GM12878 (cell line): ENCODE measurements around the gene MYADM.

Experiments
- CHD2 ChIP-seq: IDR thresholded peaks from 2 replicates; pipeline ENCODE4 v1.6.1; 2011; ENCODE audit warnings: low read depth, low read length, improper control_type of control experiment, borderline replicate concordance
- EP300 ChIP-seq, 2 experiments: fragments of 150-350 bp in 1 of 2; IDR thresholded peaks; 2 replicates each; pipeline ENCODE4 v1.6.1; 2011 to 2012; ENCODE audit warnings: low read depth in 2 of 2, low read length in 2 of 2, borderline replicate concordance in 1 of 2, improper control_type of control experiment in 1 of 2, inconsistent platforms in 1 of 2; ENCODE audit not compliant: control insufficient read depth in 1 of 2
- FOS ChIP-seq: IDR thresholded peaks from 3 replicates; pipeline ENCODE4 v1.6.1; 2011; ENCODE audit warnings: borderline replicate concordance; ENCODE audit not compliant: insufficient read length; ENCODE audit errors: extremely low read depth
- POLR2A ChIP-seq: IDR thresholded peaks from 2 replicates; pipeline ENCODE4 v1.6.1; 2011; ENCODE audit warnings: low read depth, mild to moderate bottlenecking, low read length
- POLR2AphosphoS5 ChIP-seq: IDR thresholded peaks from 2 replicates; pipeline ENCODE4 v1.6.1; 2011; ENCODE audit warnings: mild to moderate bottlenecking, low read length, inconsistent platforms
- TBL1XR1 ChIP-seq: IDR thresholded peaks from 2 replicates; pipeline ENCODE4 v1.6.1; 2012; ENCODE audit warnings: low read depth, low read length, improper control_type of control experiment
- ZZZ3 ChIP-seq: IDR thresholded peaks from 2 replicates; pipeline ENCODE4 v1.6.1; 2011; ENCODE audit warnings: low read depth; ENCODE audit not compliant: control insufficient read depth, insufficient read length
- TF ChIP-seq, protein P1 (sequence below), 3 experiments: IDR thresholded peaks in 2 of 3; conservative IDR thresholded peaks in 1 of 3; 2 replicates each; pipeline ENCODE4 v1.5.1; 2011; ENCODE audit warnings: low read depth in 3 of 3, low read length in 3 of 3, mild to moderate bottlenecking in 3 of 3, control low read depth in 2 of 3, moderate library complexity in 2 of 3, inconsistent platforms in 1 of 3, mixed read lengths in 1 of 3; ENCODE audit not compliant: control insufficient read depth in 2 of 3, insufficient read depth in 1 of 3; ENCODE audit errors: extremely low read depth in 1 of 3
- TF ChIP-seq, protein P2 (sequence below): fragments of 450-650 bp; IDR thresholded peaks from 2 replicates; pipeline ENCODE4 v1.6.1; 2016; ENCODE audit warnings: mild to moderate bottlenecking
- TF ChIP-seq, protein P3 (sequence below): IDR thresholded peaks from 2 replicates; pipeline ENCODE4 v1.6.1; 2012; ENCODE audit warnings: mild to moderate bottlenecking, low read depth, low read length

DNA sequence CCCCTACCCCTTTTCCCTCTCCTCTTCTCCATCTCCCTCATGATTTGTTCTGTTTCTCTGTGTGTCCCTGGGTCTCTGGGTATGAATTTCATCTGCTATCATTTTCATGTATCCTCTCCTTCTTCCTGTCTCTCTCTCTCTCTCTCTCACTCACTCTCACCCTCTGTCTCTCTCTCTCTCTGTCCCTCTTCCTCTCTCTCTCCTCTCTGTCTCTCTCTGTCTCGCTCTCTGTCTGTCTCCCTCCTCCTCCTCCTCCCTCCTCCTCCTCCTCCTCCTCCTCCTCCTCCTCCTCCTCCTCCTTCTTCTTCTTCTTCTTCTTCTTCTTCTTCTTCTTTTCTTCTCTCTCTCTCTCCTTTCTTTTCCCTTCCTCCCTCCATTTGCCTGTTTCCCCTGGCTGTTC is 38.1 kb downstream of the MYADM start:
- TF ChIP-seq EP300 (IDR thresholded peaks at IDR 0.05; ENCODE audit: borderline replicate concordance in 1 of 2, control insufficient read depth in 1 of 2, low read depth in 2 of 2, low read length in 2 of 2) (no peak), POLR2AphosphoS5 (no peak), CHD2 (no peak), ZZZ3 (no peak), POLR2A (no peak), FOS (no peak), TBL1XR1 (no peak)
- TF ChIP-seq, protein P1, sequence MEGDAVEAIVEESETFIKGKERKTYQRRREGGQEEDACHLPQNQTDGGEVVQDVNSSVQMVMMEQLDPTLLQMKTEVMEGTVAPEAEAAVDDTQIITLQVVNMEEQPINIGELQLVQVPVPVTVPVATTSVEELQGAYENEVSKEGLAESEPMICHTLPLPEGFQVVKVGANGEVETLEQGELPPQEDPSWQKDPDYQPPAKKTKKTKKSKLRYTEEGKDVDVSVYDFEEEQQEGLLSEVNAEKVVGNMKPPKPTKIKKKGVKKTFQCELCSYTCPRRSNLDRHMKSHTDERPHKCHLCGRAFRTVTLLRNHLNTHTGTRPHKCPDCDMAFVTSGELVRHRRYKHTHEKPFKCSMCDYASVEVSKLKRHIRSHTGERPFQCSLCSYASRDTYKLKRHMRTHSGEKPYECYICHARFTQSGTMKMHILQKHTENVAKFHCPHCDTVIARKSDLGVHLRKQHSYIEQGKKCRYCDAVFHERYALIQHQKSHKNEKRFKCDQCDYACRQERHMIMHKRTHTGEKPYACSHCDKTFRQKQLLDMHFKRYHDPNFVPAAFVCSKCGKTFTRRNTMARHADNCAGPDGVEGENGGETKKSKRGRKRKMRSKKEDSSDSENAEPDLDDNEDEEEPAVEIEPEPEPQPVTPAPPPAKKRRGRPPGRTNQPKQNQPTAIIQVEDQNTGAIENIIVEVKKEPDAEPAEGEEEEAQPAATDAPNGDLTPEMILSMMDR (IDR thresholded peaks at IDR 0.05 in 2 of 3, conservative IDR thresholded peaks at IDR 0.05 in 1 of 3; ENCODE audit: control insufficient read depth in 2 of 3, extremely low read depth in 1 of 3, insufficient read depth in 1 of 3, low read depth in 3 of 3, low read length in 3 of 3), result no peak
- TF ChIP-seq, protein P2, sequence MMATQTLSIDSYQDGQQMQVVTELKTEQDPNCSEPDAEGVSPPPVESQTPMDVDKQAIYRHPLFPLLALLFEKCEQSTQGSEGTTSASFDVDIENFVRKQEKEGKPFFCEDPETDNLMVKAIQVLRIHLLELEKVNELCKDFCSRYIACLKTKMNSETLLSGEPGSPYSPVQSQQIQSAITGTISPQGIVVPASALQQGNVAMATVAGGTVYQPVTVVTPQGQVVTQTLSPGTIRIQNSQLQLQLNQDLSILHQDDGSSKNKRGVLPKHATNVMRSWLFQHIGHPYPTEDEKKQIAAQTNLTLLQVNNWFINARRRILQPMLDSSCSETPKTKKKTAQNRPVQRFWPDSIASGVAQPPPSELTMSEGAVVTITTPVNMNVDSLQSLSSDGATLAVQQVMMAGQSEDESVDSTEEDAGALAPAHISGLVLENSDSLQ, result no peak
- TF ChIP-seq, protein P3, sequence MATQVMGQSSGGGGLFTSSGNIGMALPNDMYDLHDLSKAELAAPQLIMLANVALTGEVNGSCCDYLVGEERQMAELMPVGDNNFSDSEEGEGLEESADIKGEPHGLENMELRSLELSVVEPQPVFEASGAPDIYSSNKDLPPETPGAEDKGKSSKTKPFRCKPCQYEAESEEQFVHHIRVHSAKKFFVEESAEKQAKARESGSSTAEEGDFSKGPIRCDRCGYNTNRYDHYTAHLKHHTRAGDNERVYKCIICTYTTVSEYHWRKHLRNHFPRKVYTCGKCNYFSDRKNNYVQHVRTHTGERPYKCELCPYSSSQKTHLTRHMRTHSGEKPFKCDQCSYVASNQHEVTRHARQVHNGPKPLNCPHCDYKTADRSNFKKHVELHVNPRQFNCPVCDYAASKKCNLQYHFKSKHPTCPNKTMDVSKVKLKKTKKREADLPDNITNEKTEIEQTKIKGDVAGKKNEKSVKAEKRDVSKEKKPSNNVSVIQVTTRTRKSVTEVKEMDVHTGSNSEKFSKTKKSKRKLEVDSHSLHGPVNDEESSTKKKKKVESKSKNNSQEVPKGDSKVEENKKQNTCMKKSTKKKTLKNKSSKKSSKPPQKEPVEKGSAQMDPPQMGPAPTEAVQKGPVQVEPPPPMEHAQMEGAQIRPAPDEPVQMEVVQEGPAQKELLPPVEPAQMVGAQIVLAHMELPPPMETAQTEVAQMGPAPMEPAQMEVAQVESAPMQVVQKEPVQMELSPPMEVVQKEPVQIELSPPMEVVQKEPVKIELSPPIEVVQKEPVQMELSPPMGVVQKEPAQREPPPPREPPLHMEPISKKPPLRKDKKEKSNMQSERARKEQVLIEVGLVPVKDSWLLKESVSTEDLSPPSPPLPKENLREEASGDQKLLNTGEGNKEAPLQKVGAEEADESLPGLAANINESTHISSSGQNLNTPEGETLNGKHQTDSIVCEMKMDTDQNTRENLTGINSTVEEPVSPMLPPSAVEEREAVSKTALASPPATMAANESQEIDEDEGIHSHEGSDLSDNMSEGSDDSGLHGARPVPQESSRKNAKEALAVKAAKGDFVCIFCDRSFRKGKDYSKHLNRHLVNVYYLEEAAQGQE, result no peak
